ENCODE results near the gene CARHSP1. TPM values are rescaled to one million over a fixed set of nuclear protein-coding genes. Genes with fewer than 3 reads are reported as not detected.

Gene CARHSP1
- total RNA-seq, 2 experiments from 2014 or later, result 25.5 to 27.8 TPM

DNA sequence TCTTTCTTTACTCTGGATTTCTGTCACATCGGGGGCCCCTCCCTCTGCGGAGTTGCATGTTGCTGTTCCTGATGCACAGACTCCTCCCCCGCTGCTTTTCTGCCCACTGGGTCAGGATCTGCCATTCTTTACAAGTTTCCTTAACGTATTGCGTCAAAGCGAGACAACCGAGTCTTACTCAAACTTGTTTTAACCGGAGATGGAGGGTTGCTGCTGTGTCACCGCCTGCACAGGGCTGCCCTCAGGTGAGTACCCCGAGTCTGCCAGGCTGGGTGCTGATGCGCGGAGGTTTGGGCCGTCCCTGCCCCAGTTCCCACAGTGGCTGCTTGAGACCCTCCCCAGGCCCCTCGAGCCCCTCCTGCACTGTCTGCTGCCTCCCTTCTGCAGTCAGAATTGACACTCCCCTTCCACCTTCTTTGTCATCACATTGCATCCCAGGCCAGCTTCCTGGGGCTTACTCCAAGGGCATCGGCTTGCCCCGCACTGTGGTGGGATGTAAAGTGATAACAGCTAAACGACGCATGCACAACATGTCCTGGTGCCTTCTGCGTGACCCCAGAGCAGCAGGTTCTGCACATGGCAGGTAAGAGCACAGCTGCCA is 19.3 kb downstream of the CARHSP1 start:
- ATAC-seq (ENCODE audit: poor library complexity) (no peak), DNase-seq (no peak)
- ChIA-PET CTCF (no interaction called here), POLR2A (no interaction called here)
- Histone ChIP-seq H3K4me1 (ENCODE audit: insufficient read depth, low read length) (peaks cover 12% of the 10 kb centered on the region), H3K27ac (ENCODE audit: low read depth in 1 of 2, low read length in 2 of 2) (no peak overlapping the region), H3K27me3 (ENCODE audit: control insufficient read depth in 1 of 2, insufficient read depth in 2 of 2, low read length in 2 of 2) (no peaks in the 10 kb centered on the region), H3K36me3 (ENCODE audit: insufficient read depth, low read length) (peaks cover 21% of the 10 kb centered on the region), H3K9me3 (ENCODE audit: control insufficient read depth in 1 of 2, insufficient read depth in 1 of 2, low read length in 2 of 2) (no peaks in the 10 kb centered on the region), H3K4me3 (ENCODE audit: low read length) (no peak overlapping the region)
- peaks cover 47% of the 10 kb centered on the region for H3K36me3 Mint-ChIP-seq (ENCODE audit: low read depth)
- H3K9me3 Mint-ChIP-seq, result no peaks in the 10 kb centered on the region
- no peaks in the 10 kb centered on the region for H3K27me3 Mint-ChIP-seq
- H3K4me3 Mint-ChIP-seq, result no peak overlapping the region
- TF ChIP-seq, protein P1, sequence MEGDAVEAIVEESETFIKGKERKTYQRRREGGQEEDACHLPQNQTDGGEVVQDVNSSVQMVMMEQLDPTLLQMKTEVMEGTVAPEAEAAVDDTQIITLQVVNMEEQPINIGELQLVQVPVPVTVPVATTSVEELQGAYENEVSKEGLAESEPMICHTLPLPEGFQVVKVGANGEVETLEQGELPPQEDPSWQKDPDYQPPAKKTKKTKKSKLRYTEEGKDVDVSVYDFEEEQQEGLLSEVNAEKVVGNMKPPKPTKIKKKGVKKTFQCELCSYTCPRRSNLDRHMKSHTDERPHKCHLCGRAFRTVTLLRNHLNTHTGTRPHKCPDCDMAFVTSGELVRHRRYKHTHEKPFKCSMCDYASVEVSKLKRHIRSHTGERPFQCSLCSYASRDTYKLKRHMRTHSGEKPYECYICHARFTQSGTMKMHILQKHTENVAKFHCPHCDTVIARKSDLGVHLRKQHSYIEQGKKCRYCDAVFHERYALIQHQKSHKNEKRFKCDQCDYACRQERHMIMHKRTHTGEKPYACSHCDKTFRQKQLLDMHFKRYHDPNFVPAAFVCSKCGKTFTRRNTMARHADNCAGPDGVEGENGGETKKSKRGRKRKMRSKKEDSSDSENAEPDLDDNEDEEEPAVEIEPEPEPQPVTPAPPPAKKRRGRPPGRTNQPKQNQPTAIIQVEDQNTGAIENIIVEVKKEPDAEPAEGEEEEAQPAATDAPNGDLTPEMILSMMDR (IDR thresholded peaks at IDR 0.05), result no peak
- peaks cover 24% of the 10 kb centered on the region for H3K4me1 Mint-ChIP-seq (ENCODE audit: low read depth)
- peak overlapping the region; percentile 77 for H3K27ac Mint-ChIP-seq
- intact Hi-C loops (cut with DNase I, micrococcal nuclease), result no loop called here

DNA sequence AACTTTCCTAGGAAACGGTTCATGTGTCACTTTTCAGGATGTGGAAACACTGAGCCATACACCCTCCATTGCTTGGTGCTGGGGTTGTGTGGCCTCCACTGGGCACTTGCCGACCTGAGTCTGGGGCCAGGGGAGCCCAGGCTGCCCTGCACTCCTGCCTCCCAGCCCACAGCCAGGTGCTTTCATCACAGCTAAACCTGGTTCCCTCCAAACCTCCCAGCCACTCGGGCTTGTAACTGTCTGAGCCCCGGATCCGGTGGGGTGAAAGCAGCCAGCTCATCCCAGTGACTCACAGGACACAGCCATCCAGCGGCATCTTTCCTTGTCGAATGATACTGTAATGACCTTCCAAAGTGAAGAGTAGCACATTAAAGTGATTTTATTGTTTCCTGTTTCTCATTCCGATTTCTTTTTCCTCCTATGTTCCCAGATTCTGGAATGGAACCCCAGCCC is 19.8 kb downstream of the CARHSP1 start:
- ChIA-PET POLR2A (no interaction called here), CTCF (no interaction called here)
- peaks cover 44% of the 10 kb centered on the region for H3K36me3 Mint-ChIP-seq (ENCODE audit: low read depth)
- TF ChIP-seq, protein P1 (IDR thresholded peaks at IDR 0.05), result no peak
- H3K27ac Mint-ChIP-seq, result no peak overlapping the region
- no peak overlapping the region for H3K27ac ChIP-seq (ENCODE audit: low read depth in 1 of 2, low read length in 2 of 2)
- no peaks in the 10 kb centered on the region for H3K27me3 Mint-ChIP-seq
- H3K4me3 Mint-ChIP-seq, result no peak overlapping the region
- no peak overlapping the region for H3K4me3 ChIP-seq (ENCODE audit: low read length)
- intact Hi-C loops (cut with DNase I, micrococcal nuclease), result no loop called here
- H3K36me3 ChIP-seq (ENCODE audit: insufficient read depth, low read length), result peaks cover 20% of the 10 kb centered on the region
- H3K9me3 Mint-ChIP-seq, result no peaks in the 10 kb centered on the region
- H3K27me3 ChIP-seq (ENCODE audit: control insufficient read depth in 1 of 2, insufficient read depth in 2 of 2, low read length in 2 of 2), result no peaks in the 10 kb centered on the region
- H3K4me1 ChIP-seq (ENCODE audit: insufficient read depth, low read length), result peaks cover 9% of the 10 kb centered on the region
- DNase-seq (no peak), ATAC-seq (ENCODE audit: poor library complexity) (no peak)
- peaks cover 24% of the 10 kb centered on the region for H3K4me1 Mint-ChIP-seq (ENCODE audit: low read depth)
- H3K9me3 ChIP-seq (ENCODE audit: control insufficient read depth in 1 of 2, insufficient read depth in 1 of 2, low read length in 2 of 2), result no peaks in the 10 kb centered on the region

DNA sequence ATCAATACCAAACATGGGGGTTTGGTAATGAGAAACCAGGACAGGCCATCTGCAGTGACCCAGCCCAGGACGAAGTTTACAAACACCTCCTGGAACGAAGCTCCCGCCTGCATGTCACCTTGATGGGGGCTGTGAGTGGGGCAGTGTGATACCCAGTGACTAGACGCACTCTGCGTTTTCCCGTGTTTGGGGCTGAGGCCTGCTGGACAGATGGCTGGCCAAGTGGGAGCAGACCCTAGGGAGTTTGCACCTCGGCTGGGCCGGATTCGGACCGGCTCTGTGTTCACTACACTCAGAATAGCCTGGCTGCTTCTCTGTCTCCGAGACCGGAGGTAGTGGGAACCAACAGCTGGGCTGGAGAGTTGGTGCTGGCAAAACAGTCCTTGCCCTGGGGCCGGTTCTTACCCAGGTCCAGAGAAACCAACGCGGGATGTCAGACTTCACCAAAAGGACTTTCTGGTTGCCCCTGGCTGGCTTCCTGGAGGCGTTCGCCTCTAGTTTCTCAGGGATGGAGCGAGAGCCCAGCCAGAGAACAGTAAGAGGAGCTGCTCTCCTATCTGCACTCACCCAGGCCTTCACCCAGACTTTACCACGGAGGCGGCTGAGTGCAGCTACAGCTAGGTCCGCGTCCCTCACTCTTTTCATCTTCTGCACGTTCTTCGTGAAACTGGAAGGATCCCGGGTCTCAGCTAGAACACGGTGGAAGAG is 20.4 kb downstream of the CARHSP1 start:
- H3K4me3 Mint-ChIP-seq, result no peak overlapping the region
- Histone ChIP-seq H3K4me1 (ENCODE audit: insufficient read depth, low read length) (peaks cover 9% of the 10 kb centered on the region), H3K9me3 (ENCODE audit: control insufficient read depth in 1 of 2, insufficient read depth in 1 of 2, low read length in 2 of 2) (no peaks in the 10 kb centered on the region), H3K27me3 (ENCODE audit: control insufficient read depth in 1 of 2, insufficient read depth in 2 of 2, low read length in 2 of 2) (no peaks in the 10 kb centered on the region), H3K36me3 (ENCODE audit: insufficient read depth, low read length) (peaks cover 20% of the 10 kb centered on the region), H3K27ac (ENCODE audit: low read depth in 1 of 2, low read length in 2 of 2) (no peak overlapping the region), H3K4me3 (ENCODE audit: low read length) (no peak overlapping the region)
- CTCF ChIA-PET, result no interaction called here
- POLR2A ChIA-PET, result no interaction called here
- peaks cover 44% of the 10 kb centered on the region for H3K36me3 Mint-ChIP-seq (ENCODE audit: low read depth)
- H3K4me1 Mint-ChIP-seq (ENCODE audit: low read depth), result peaks cover 20% of the 10 kb centered on the region
- H3K27me3 Mint-ChIP-seq, result no peaks in the 10 kb centered on the region
- H3K27ac Mint-ChIP-seq, result no peak overlapping the region
- H3K9me3 Mint-ChIP-seq, result no peaks in the 10 kb centered on the region
- intact Hi-C loops (cut with DNase I, micrococcal nuclease), result no loop called here
- ATAC-seq (ENCODE audit: poor library complexity) (no peak), DNase-seq (no peak)
- TF ChIP-seq, protein P1 (IDR thresholded peaks at IDR 0.05), result no peak
